Naive thymus-derived CD4-positive, alpha-beta T cell (primary cell): Measurements from ENCODE around the gene HTD2. TPM values are rescaled to one million over a fixed set of nuclear protein-coding genes. Genes with fewer than 3 reads are reported as not detected.

Source experiments
- ATAC-seq: fragments of 150-1000 bp; cut with Tn5 transposase; 2 replicates; pipeline ENCODE4 v1.10.0; 2021; ENCODE audit warnings: mild to moderate bottlenecking, moderate library complexity
- CTCF ChIA-PET: fragments of 350-600 bp; sonication (Branson Sonifier 250); formaldehyde crosslinking; loops from one replicate; lab custom pipeline; 2021; ENCODE audit warnings: antibody characterized with exemption; lab: Charles Lee
- POLR2A ChIA-PET: fragments of 350-600 bp; sonication (Branson Sonifier 250); formaldehyde crosslinking; loops from one replicate; lab custom pipeline; 2021; ENCODE audit warnings: antibody characterized with exemption, inconsistent platforms; lab: Charles Lee
- DNase-seq, 9 donors: peaks; one replicate each; pipeline versions ENCODE4 v3.0.0 to v3.0.0-alpha.2; 2020 to 2022; ENCODE audit warnings: mixed read lengths in 1 of 9
- H3K27ac ChIP-seq: one replicate; pipeline ENCODE4 v1.7.0; 2013; ENCODE audit warnings: mild to moderate bottlenecking, low read depth, low read length, moderate library complexity
- H3K27me3 ChIP-seq, 2 donors: one replicate each; pipeline ENCODE4 v1.7.0; 2013; ENCODE audit warnings: low read length in 2 of 2, mild to moderate bottlenecking in 2 of 2, moderate library complexity in 2 of 2; ENCODE audit not compliant: control insufficient read depth in 2 of 2, insufficient read depth in 2 of 2
- H3K36me3 ChIP-seq, 3 experiments: 1 replicate in 2 of 3; 2 replicates in 1 of 3; pipeline ENCODE4 v1.7.0; 2013; ENCODE audit warnings: low read length in 3 of 3, mild to moderate bottlenecking in 3 of 3, moderate library complexity in 1 of 3; ENCODE audit not compliant: insufficient read depth in 3 of 3, control insufficient read depth in 2 of 3
- H3K4me1 ChIP-seq, 2 donors: one replicate each; pipeline ENCODE4 v1.7.0; 2013; ENCODE audit warnings: low read length in 2 of 2, mild to moderate bottlenecking in 2 of 2, moderate library complexity in 1 of 2; ENCODE audit not compliant: control insufficient read depth in 2 of 2, insufficient read depth in 2 of 2
- H3K4me3 ChIP-seq: 2 replicates; pipeline ENCODE4 v1.7.0; 2013; ENCODE audit warnings: mild to moderate bottlenecking, low read length
- H3K9me3 ChIP-seq, 3 experiments: 1 replicate in 2 of 3; 2 replicates in 1 of 3; pipeline ENCODE4 v1.7.0; 2013; ENCODE audit warnings: low read length in 3 of 3; ENCODE audit not compliant: control insufficient read depth in 2 of 3
- H3K27ac Mint-ChIP-seq, 9 donors: one replicate each; pipeline ENCODE4 v1.8.0; 2020 to 2022; ENCODE audit warnings: mixed read lengths in 9 of 9, mild to moderate bottlenecking in 8 of 9, moderate library complexity in 5 of 9, inconsistent platforms in 2 of 9
- H3K27me3 Mint-ChIP-seq, 5 donors: one replicate each; pipeline ENCODE4 v1.8.0; 2021 to 2022; ENCODE audit warnings: mixed read lengths in 5 of 5, mild to moderate bottlenecking in 1 of 5
- H3K36me3 Mint-ChIP-seq, 5 donors: one replicate each; pipeline ENCODE4 v1.8.0; 2020 to 2022; ENCODE audit warnings: mixed read lengths in 5 of 5, mild to moderate bottlenecking in 3 of 5, inconsistent platforms in 1 of 5
- H3K4me1 Mint-ChIP-seq, 7 donors: one replicate each; pipeline ENCODE4 v1.8.0; 2020 to 2022; ENCODE audit warnings: mixed read lengths in 7 of 7, mild to moderate bottlenecking in 3 of 7, inconsistent platforms in 1 of 7
- H3K4me3 Mint-ChIP-seq, 10 donors: one replicate each; pipeline ENCODE4 v1.8.0; 2020 to 2022; ENCODE audit warnings: mild to moderate bottlenecking in 10 of 10, mixed read lengths in 10 of 10, moderate library complexity in 6 of 10, inconsistent platforms in 2 of 10
- H3K9me3 Mint-ChIP-seq, 11 donors: one replicate each; pipeline ENCODE4 v1.8.0; 2020 to 2022; ENCODE audit warnings: mixed read lengths in 11 of 11, mild to moderate bottlenecking in 4 of 11, inconsistent platforms in 1 of 11, moderate library complexity in 1 of 11
- intact Hi-C, 2 donors: fragments of 100-400 bp; cut with micrococcal nuclease; formaldehyde crosslinking; loops; one replicate each; pipeline ENCODE4 v1.15.1; 2023
- polyA plus RNA-seq, 2 donors: library from polyadenylated mRNA; unstranded; fragments of 300-500 nt; fragmentation: Illumina TruSeq; gene quantifications; one replicate each; pipeline ENCODE4 v1.2.3, GENCODE V29; 2021
- total RNA-seq, 6 experiments: library from RNA in 5 of 6; stranded (reverse) in 5 of 6; gene quantifications; 1 replicate in 5 of 6; 2 replicates in 1 of 6; pipeline ENCODE4 v1.2.3 and lab custom pipeline; 2021 to 2026

HTD2 gene
- total and polyA plus RNA-seq, 7 experiments from 2014 or later = 4.5 to 35.8 (median 10.4) TPM

- peaks cover 0 to 6% (median 0%) of the 10 kb centered on the region in 3 experiments for H3K36me3 ChIP-seq
- Mint-ChIP-seq H3K36me3 (peaks cover 0 to 43% (median 19%) of the 10 kb centered on the region in 5 donors), H3K9me3 (no peaks in the 10 kb centered on the region), H3K27ac (peak overlapping the region in 1 of 9 donors; percentile 1), H3K4me1 (peaks cover 21 to 64% (median 32%) of the 10 kb centered on the region in 7 donors), H3K4me3 (peak overlapping the region in 1 of 10 donors; percentile 1), H3K27me3 (no peaks in the 10 kb centered on the region)
- CTCF ChIA-PET = interaction anchor here (0.6 kb wide), 1 partner anchor 130 kb away, joined by 3 read pairs; no protein-coding TSS in a partner anchor
- H3K4me1 ChIP-seq = peaks cover 0 to 6% of the 10 kb centered on the region in 2 donors
- no peak for DNase-seq
- no peaks in the 10 kb centered on the region for H3K9me3 ChIP-seq
- H3K27me3 ChIP-seq = no peaks in the 10 kb centered on the region
- POLR2A ChIA-PET = no interaction called here
- no peak overlapping the region for H3K27ac ChIP-seq
- no peak for ATAC-seq
- intact Hi-C loops = no loop called here
- no peak overlapping the region for H3K4me3 ChIP-seq
These were observed 40.0 kb downstream of the HTD2 start for GRCh38 chr3:58346368-58346767.

GRCh38 chr3:58347984-58348383 is 41.7 kb downstream of the HTD2 start:
- intact Hi-C loops = no loop called here
- H3K27ac ChIP-seq = no peak overlapping the region

GRCh38 chr3:58349792-58350626 is 43.7 kb downstream of the HTD2 start:
- Mint-ChIP-seq H3K9me3 (no peaks in the 10 kb centered on the region), H3K4me1 (peaks cover 44 to 84% (median 49%) of the 10 kb centered on the region in 7 donors), H3K4me3 (peak overlapping the region in 3 of 10 donors; percentile 1 to 67 (median 20)), H3K27ac (peak overlapping the region in 2 of 9 donors; percentile 30 to 87), H3K36me3 (peaks cover 0 to 33% (median 9%) of the 10 kb centered on the region in 5 donors), H3K27me3 (no peaks in the 10 kb centered on the region)
- no peak overlapping the region for H3K27ac ChIP-seq
- H3K4me3 ChIP-seq = no peak overlapping the region
- H3K4me1 ChIP-seq = peaks cover 4 to 10% of the 10 kb centered on the region in 2 donors
- peaks cover 0 to 3% (median 0%) of the 10 kb centered on the region in 3 experiments for H3K36me3 ChIP-seq
- DNase-seq (no peak), ATAC-seq (peak; percentile 33)
- no peaks in the 10 kb centered on the region for H3K9me3 ChIP-seq
- ChIA-PET POLR2A (no interaction called here), CTCF (interaction anchor here (0.6 to 1.2 kb wide), 2 partner anchors 15 to 44 kb away, joined by 3 read pairs; partner anchors contain the start of genes HTD2 and RPP14)
- intact Hi-C loops = loop anchor here in 1 of 2 donors (1.0 kb wide), 1 partner anchor 17 kb away; no protein-coding TSS in a partner anchor
- H3K27me3 ChIP-seq = no peaks in the 10 kb centered on the region

More at GRCh38 chr3:58347984-58348383, 41.7 kb downstream of the HTD2 start:
- Histone ChIP-seq H3K27me3 (no peaks in the 10 kb centered on the region), H3K36me3 (peaks cover 0 to 3% (median 0%) of the 10 kb centered on the region in 3 experiments), H3K4me3 (no peak overlapping the region), H3K4me1 (peaks cover 0 to 6% of the 10 kb centered on the region in 2 donors), H3K9me3 (no peaks in the 10 kb centered on the region)
- DNase-seq = no peak
- ChIA-PET POLR2A (no interaction called here), CTCF (no interaction called here)
- no peaks in the 10 kb centered on the region for H3K9me3 Mint-ChIP-seq
- peaks cover 0 to 40% (median 14%) of the 10 kb centered on the region in 5 donors for H3K36me3 Mint-ChIP-seq
- no peak overlapping the region for H3K4me3 Mint-ChIP-seq
- H3K4me1 Mint-ChIP-seq = peaks cover 32 to 71% (median 42%) of the 10 kb centered on the region in 7 donors
- no peak for ATAC-seq
- no peaks in the 10 kb centered on the region for H3K27me3 Mint-ChIP-seq
- H3K27ac Mint-ChIP-seq = peak overlapping the region in 1 of 9 donors; percentile 33

- no peaks in the 10 kb centered on the region for H3K27me3 Mint-ChIP-seq
- no peaks in the 10 kb centered on the region for H3K27me3 ChIP-seq
- H3K36me3 Mint-ChIP-seq = peaks cover 0 to 33% (median 9%) of the 10 kb centered on the region in 5 donors
- no peak for DNase-seq
- H3K27ac ChIP-seq = no peak overlapping the region
- ChIA-PET POLR2A (interaction anchor here (0.5 kb wide), 1 partner anchor 55 kb away, joined by 3 read pairs; no protein-coding TSS in a partner anchor), CTCF (interaction anchor here (0.6 to 0.7 kb wide), 2 partner anchors 11 to 49 kb away, joined by 3 read pairs; no protein-coding TSS in a partner anchor)
- H3K9me3 ChIP-seq = no peaks in the 10 kb centered on the region
- peaks cover 0 to 3% (median 0%) of the 10 kb centered on the region in 3 experiments for H3K36me3 ChIP-seq
- H3K4me1 ChIP-seq = peaks cover 4 to 10% of the 10 kb centered on the region in 2 donors
- H3K9me3 Mint-ChIP-seq = no peaks in the 10 kb centered on the region
- H3K27ac Mint-ChIP-seq = peak overlapping the region in 1 of 9 donors; percentile 87
- intact Hi-C loops = loop anchor here in 1 of 2 donors (1.0 kb wide), 1 partner anchor 17 kb away; no protein-coding TSS in a partner anchor
- no peak overlapping the region for H3K4me3 ChIP-seq
- ATAC-seq = peak; percentile 63
- H3K4me3 Mint-ChIP-seq = peak overlapping the region in 2 of 10 donors; percentile 20 to 67
- H3K4me1 Mint-ChIP-seq = peaks cover 44 to 88% (median 49%) of the 10 kb centered on the region in 7 donors
These were observed 44.3 kb downstream of the HTD2 start for GRCh38 chr3:58350627-58351013.

- peak overlapping the region in 1 of 9 donors; percentile 76 for H3K27ac Mint-ChIP-seq
- H3K9me3 Mint-ChIP-seq = no peaks in the 10 kb centered on the region
- CTCF ChIA-PET = no interaction called here
- ATAC-seq (no peak), DNase-seq (no peak)
- Histone ChIP-seq H3K27ac (no peak overlapping the region), H3K4me1 (peaks cover 4 to 10% of the 10 kb centered on the region in 2 donors), H3K4me3 (no peak overlapping the region), H3K27me3 (no peaks in the 10 kb centered on the region), H3K9me3 (no peaks in the 10 kb centered on the region), H3K36me3 (peaks cover 0 to 3% (median 0%) of the 10 kb centered on the region in 3 experiments)
- intact Hi-C loops = no loop called here
- POLR2A ChIA-PET = no interaction called here
- peaks cover 0 to 31% (median 9%) of the 10 kb centered on the region in 5 donors for H3K36me3 Mint-ChIP-seq
- peaks cover 37 to 92% (median 45%) of the 10 kb centered on the region in 7 donors for H3K4me1 Mint-ChIP-seq
- H3K4me3 Mint-ChIP-seq = peak overlapping the region in 3 of 10 donors; percentile 6 to 61 (median 9)
- H3K27me3 Mint-ChIP-seq = no peaks in the 10 kb centered on the region
These were observed 45.6 kb downstream of the HTD2 start for GRCh38 chr3:58351920-58352319.

- POLR2A ChIA-PET = no interaction called here
- H3K4me1 Mint-ChIP-seq = peaks cover 35 to 90% (median 46%) of the 10 kb centered on the region in 7 donors
- peak overlapping the region in 1 of 9 donors; percentile 71 for H3K27ac Mint-ChIP-seq
These were observed 46.3 kb downstream of the HTD2 start for GRCh38 chr3:58352626-58353025.

More at GRCh38 chr3:58352626-58353025, 46.3 kb downstream of the HTD2 start:
- Histone ChIP-seq H3K36me3 (peaks cover 0 to 3% (median 0%) of the 10 kb centered on the region in 3 experiments), H3K4me1 (peaks cover 4 to 10% of the 10 kb centered on the region in 2 donors), H3K27ac (no peak overlapping the region), H3K9me3 (no peaks in the 10 kb centered on the region), H3K4me3 (no peak overlapping the region), H3K27me3 (no peaks in the 10 kb centered on the region)
- Mint-ChIP-seq H3K4me3 (peak overlapping the region in 2 of 10 donors; percentile 29 to 55), H3K36me3 (peaks cover 0 to 28% (median 3%) of the 10 kb centered on the region in 5 donors), H3K9me3 (no peaks in the 10 kb centered on the region), H3K27me3 (no peaks in the 10 kb centered on the region)
- no peak for DNase-seq
- no peak for ATAC-seq
- CTCF ChIA-PET = no interaction called here
- intact Hi-C loops = no loop called here
